Colon (tissue), 2 donors: ENCODE results near the gene RAB40A.
"Not testable (repeated sequence)": the region's sequence is repeated elsewhere in the genome, so short reads cannot be mapped to it uniquely, and the experiment has no call there.

Experiments used
- FAIRE-seq: peaks from 2 replicates; lab custom pipeline; 2012; peaks lifted over from hg19 to GRCh38; lab: Jason Lieb, UNC
- donor health status: control.
- donor health status: control.

The RAB40A gene

DNA sequence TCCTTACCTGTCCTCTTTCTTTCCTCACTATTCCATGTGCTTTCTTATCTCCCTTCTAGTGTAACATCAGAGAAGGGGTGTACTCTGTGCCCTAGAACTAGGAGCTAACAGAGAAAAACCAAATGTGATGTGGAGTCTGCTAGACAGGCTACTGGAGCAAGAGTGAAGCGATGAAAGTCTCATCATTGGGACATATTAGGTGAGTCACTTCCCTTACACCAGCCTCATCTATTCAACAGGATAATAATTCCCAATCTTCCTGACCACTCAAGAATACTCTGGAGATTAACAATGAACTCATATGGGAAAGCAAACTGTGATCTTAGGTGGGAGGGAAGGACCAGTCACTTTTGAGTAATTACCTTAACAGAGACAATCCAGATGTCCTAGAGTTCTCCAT lies 58.1 kb downstream of the RAB40A start:
- FAIRE-seq = no peak

DNA sequence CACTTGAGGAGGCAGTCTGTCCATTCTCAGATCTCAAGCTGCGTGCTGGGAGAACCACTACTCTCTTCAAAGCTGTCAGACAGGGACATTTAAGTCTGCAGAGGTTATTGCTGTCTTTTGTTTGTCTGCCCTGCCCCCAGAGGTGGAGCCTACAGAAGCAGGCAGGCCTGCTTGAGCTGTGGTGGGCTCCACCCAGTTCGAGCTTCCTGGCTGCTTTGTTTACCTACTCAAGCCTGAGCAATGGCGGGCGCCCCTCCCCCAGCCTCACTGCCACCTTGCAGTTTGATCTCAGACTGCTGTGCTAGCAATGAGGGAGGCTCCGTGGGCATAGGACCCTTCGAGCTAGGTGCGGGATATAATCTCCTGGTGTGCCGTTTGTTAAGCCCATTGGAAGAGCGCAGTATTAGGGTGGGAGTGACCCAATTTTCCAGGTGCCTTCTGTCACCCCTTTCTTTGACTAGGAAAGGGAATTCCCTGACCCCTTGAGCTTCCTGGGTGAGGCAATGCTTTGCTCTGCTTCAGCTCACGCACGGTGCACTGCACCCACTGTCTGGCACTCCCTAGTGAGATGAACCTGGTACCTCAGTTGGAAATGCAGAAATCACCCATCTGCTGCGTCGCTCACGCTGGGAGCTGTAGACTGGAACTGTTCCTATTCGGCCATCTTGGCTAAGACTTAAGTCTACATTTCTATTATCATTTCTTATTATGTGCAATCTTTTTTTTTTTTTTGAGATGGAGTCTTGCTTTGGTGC lies 59.1 kb downstream of the RAB40A start:
- not testable (repeated sequence) for FAIRE-seq

DNA sequence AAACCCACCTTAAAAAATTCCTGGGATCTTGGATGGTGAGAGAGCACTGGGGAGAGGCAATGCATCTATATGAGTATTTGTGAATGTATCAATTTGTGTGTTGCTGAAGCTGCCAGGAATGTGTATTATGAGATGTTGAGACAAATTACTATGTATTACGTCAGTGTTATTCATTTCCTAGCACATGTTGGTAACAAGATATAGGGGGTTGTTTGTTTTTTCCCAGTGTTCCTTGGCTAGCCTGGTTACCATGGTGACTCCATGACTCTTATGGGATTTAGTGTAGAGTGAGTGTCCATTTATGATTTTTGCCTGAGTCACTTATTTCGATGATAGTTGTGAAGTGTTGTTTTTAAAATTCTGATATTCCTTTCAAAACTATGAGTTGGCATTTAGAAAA lies 65.6 kb downstream of the RAB40A start:
- FAIRE-seq = no peak
